NCI-H1436 treated with DMSO at 0.1 percent for 48 hours (cell line): ENCODE data around the gene CLEC4G.

ENCODE experiments used
- DNase-seq: peaks from one replicate; lab custom pipeline; 2025; lab: John Stamatoyannopoulos, UW

The CLEC4G gene

GRCh38 chr19:7729211-7729610, 2.7 kb downstream of the CLEC4G start:
- no peak for DNase-seq

DNA sequence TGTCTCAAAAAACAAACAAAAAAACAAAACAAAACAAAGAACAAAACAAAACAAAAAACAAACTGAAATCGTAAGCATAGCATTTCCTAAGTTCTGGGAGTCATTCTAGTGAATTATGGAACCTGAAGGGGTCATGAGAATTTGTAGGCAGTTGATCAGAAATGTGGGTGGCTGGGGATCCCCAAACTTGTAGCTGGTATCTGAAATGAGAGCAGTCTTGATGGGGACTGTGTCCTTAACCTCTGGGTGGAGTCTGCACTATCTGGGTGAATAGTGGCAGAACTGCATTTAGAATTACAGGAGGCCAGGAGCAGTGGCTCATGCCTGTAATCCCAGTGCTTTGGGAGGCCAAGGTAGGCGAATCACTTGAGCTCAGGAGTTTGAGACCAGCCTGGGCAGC, 6.1 kb downstream of the CLEC4G start:
- no peak for DNase-seq

GRCh38 chr19:7722231-7722651, 9.7 kb downstream of the CLEC4G start:
- DNase-seq = no peak

GRCh38 chr19:7720351-7720750, 11.6 kb downstream of the CLEC4G start:
- DNase-seq = no peak

DNA sequence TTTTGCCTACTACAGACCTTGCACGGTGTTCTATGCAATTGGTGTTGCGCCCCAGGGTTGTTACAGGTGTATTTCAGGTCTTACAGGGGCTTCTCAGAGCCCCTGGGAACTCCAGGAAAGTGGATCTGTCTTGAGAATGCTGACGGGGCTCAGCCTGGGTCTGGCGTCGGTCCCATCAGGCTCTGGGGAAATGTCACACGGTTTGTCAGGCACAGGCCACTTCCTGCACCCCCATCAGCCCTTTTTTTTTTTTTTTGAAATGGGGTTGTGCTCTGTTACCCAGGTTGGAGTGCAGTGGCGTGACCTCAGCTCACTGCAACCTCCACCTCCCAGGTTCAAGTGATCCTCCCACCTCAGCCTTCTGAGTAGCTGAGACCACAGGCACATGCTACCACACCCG, 13.2 kb downstream of the CLEC4G start:
- no peak for DNase-seq

- no peak for DNase-seq
Observed at GRCh38 chr19:7716762-7717161, 15.1 kb downstream of the CLEC4G start.

DNA sequence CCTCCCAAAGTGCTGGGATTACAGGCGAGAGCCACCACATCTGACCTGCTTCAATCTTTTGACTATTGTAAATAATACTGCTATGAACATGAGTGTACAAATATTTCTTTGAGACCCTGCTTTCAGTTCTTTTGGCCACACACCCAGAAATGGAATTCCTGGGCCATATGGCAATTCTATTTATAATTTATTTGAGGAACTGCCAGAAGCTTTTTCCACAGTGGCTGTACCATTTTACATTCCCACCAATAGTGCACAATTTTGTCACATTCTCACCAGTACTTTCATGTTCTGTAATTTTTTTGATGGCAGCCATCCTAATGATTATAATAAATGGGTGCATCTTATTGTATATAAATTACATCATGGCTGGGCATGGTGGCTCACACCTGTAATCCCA, 16.2 kb downstream of the CLEC4G start:
- DNase-seq = no peak

DNA sequence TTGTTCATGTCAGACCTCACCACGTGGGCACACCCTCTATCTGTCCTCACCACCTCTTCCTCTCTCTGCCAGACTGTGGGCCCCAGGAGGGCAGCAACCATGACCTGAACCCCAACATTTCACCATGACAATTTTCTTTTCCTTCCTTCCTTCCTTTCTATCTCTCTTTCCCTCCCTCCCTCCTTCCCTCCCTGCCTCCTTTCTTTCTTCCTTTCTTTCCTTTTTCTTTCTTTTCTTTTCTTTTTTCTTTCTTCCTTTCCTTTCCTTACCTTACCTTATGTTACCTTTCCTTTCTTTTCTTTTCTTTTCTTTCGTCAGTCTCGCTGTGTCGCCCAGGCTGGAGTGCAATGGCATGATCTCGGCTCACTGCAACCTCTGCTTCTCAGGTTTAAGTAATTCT, 21.3 kb downstream of the CLEC4G start:
- DNase-seq = no peak

DNA sequence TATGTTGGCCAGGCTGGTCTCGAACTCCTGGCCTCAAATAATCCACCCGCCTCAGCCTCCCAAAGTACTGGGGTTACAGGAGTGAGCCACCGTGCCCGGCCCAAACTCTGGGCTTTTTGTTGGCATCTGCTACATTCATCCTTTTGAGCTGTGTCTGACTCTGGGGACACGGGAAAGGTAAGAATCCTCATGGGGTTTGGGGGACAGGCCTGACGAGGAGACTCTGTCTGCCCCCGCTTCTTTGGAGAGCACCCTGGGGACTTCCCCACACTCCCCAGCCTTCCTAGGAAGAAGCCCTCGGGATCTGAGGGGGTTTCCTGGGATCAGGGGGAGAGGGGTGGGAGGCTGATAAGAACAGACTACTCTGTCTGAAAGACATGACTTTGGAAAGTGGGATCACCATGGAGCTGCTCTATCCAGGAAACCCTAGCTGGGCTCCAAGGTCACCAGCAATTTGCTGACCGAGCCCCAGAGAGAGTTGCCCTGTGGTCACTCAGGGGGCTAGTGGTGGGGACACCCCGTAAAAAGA, 21.9 kb downstream of the CLEC4G start:
- DNase-seq = no peak

- DNase-seq = no peak
Observed at GRCh38 chr19:7706955-7707456, 24.9 kb downstream of the CLEC4G start.

GRCh38 chr19:7706188-7706954, 25.5 kb downstream of the CLEC4G start:
- DNase-seq = no peak

GRCh38 chr19:7705387-7706187, 26.3 kb downstream of the CLEC4G start:
- no peak for DNase-seq

DNA sequence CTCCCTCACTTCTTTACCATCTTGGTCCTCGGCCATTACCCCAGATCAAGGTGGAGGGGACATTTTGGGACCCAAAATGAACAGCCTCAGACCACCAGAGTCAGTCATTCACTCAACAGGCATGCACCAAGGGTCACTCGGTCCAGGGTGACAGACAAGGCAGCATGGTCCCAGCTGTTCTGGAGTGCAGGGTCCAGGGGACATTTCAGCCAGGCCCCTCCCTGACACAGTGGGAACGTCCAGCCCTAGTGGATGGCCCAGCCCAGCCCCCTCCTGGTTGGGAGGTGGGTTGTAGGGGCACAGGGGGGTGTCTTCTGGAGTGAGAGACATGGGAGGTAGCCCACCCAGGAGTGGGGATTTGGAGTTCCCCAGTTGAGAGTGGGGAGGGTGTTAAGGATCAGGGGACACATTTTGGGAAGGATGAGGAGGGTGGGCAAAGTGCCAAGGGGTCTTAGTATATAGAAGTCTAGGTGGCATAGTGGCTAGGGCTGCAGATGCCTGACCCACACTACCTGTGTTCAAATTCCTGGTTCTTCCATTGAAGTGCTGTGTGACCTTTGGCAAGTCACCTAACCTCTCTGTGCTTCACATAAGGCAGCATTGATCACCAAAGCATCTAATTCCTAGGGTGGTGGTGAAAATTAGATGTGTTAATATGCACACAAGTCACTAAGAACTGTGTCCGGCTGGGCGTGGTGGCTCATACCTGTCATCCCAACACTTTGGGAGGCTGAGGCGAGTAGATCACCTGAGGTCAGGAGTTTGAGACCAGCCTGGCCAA, 27.4 kb downstream of the CLEC4G start:
- no peak for DNase-seq

GRCh38 chr19:7703332-7703731, 28.6 kb downstream of the CLEC4G start:
- DNase-seq = no peak

GRCh38 chr19:7701654-7702457, 30.1 kb downstream of the CLEC4G start, which contains the start of gene FCER2:
Gene FCER2 (minus strand): TSS chr19:7702131. CDS start chr19:7699760, 2,371 bp downstream.
- no peak for DNase-seq

GRCh38 chr19:7701049-7701653, 30.8 kb downstream of the CLEC4G start:
- no peak for DNase-seq

DNA sequence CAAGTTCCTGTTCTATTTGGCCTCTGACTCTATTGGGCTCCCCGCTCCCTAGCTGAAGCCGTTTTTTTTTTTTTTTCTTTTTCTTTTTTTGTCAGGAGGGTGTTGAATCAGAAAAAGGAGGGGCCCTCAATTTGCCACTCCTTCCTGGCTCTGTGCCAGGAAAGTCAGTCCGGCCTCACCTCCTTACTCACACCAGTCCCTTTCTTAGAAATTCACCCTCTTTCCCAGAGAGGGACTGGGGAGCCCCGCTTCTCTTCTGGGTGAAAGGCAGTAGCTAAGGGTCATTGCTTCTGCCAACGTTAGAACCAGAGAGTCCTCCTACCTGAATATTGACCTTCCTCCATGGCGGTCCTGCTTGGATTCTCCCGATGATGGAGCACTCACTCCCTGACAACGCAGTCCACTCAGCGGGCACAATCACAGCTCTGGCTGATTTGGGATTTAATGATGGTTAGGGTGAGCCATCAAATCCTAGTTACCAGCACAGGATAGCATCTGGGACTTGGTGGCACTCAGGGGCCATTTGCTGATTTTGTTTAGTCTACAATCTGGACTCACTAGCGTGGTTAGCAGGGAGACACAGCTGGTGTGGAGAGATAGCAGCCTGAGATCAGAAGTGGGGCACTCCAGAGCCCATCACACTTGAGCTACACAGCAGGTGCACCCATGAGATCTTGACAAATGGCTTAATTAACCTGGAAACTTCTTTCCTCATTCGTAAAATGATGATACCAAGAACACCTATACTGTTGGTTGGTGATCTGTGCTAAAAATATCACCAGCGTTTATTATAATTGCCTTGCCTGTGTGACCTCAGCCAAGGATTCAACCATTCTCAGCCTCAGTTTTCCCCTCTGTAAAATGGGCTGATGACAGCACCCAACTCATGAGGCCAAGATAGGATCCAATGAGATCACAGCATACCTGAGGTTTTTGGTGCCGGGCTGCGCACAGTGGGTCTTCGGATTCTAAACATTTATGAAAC, 32.2 kb downstream of the CLEC4G start:
- no peak for DNase-seq

DNA sequence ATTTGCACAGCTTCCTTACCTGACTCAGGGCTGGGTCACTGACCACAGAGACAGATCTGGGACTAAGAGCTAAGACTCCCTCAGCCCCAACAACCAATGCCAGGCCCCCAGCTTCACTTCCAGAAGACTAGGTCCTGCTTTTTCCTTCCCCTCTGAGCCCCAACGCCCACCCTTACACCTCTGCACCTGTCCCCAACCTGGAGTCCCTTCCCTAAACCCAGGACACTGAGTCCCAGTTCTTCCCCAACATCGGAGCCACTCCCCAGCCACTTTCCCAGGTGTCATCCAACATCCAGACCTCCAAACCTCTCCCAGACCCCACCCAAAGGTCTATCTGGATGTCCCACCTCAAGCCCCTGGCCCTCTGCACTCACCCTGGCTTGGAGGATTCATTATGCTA, 32.9 kb downstream of the CLEC4G start:
- DNase-seq = no peak

GRCh38 chr19:7698583-7698982, 33.3 kb downstream of the CLEC4G start:
- DNase-seq = no peak
